C4-2B (cell line): ENCODE results near the gene LRRC27.

Experiments
- H3K27ac ChIP-seq: fragments of 450-650 bp; 2 replicates; pipeline ENCODE4 v1.5.1; 2017
- CTCF ChIP-seq: fragments of 450-650 bp; conservative IDR thresholded peaks from 2 replicates; pipeline ENCODE4 v1.5.1; 2017; ENCODE audit warnings: mild to moderate bottlenecking
- ZFX ChIP-seq: fragments of 450-650 bp; IDR thresholded peaks from 2 replicates; pipeline ENCODE4 v1.6.1; 2017

LRRC27 gene

GRCh38 chr10:132410056-132410778, 78.2 kb downstream of the LRRC27 start:
- no peak for TF ChIP-seq ZFX
- no peak for TF ChIP-seq CTCF
- H3K27ac ChIP-seq = peak overlapping the region; percentile 99

- TF ChIP-seq CTCF (no peak), ZFX (no peak)
- peak overlapping the region; percentile 99 for H3K27ac ChIP-seq
These were observed 79.0 kb downstream of the LRRC27 start for GRCh38 chr10:132410779-132411532.

GRCh38 chr10:132411561-132412253, 79.7 kb downstream of the LRRC27 start:
- H3K27ac ChIP-seq = peak overlapping the region; percentile 99
- TF ChIP-seq ZFX = peak; percentile 45; the same call in 1 of the 2 replicates
- TF ChIP-seq CTCF = no peak

GRCh38 chr10:132412316-132413192, 80.6 kb downstream of the LRRC27 start:
- TF ChIP-seq CTCF = no peak
- no peak for TF ChIP-seq ZFX
- peak overlapping the region; percentile 99 for H3K27ac ChIP-seq

- no peak for TF ChIP-seq CTCF
- peak overlapping the region; percentile 99 for H3K27ac ChIP-seq
These were observed 81.5 kb downstream of the LRRC27 start for GRCh38 chr10:132413226-132414205.

GRCh38 chr10:132414402-132415016, 82.5 kb downstream of the LRRC27 start:
- no peak overlapping the region; the same call in 1 of the 2 replicates for H3K27ac ChIP-seq
- TF ChIP-seq ZFX (no peak), CTCF (no peak)
